GM10248 (cell line): ENCODE data around the gene S100A6.

ENCODE experiments used
- CTCF ChIA-PET: fragments of 300-600 bp; sonication (Branson Sonifier 250); formaldehyde crosslinking; extraction: SDS; loops from one replicate; lab custom pipeline; 2021; ENCODE audit warnings: antibody characterized with exemption; lab: Yijun Ruan, JAX
- POLR2A ChIA-PET: fragments of 350-650 bp; sonication (Branson Sonifier 250); formaldehyde crosslinking; extraction: SDS; loops from one replicate; lab custom pipeline; 2020; ENCODE audit warnings: antibody characterized with exemption; lab: Yijun Ruan, JAX
- DNase-seq: peaks from one replicate; pipeline ENCODE4 v3.0.0; 2012; ENCODE audit errors: extremely low spot score
- CTCF ChIP-seq: IDR thresholded peaks from 2 replicates; pipeline ENCODE4 v1.5.1; 2012; ENCODE audit warnings: mild to moderate bottlenecking, low read depth; ENCODE audit errors: extremely low read depth, missing control alignments, control extremely low read depth

S100A6 gene

GRCh38 chr1:153506831-153507413, 28.9 kb downstream of the S100A6 start:
- no peak for DNase-seq
- no peak for TF ChIP-seq CTCF
- POLR2A ChIA-PET: no interaction called here
- CTCF ChIA-PET: interaction anchor here (2.7 to 7.0 kb wide), 3 partner anchors 11 to 63 kb away, joined by 10 to 109 read pairs (median 61); no protein-coding TSS in a partner anchor

DNA sequence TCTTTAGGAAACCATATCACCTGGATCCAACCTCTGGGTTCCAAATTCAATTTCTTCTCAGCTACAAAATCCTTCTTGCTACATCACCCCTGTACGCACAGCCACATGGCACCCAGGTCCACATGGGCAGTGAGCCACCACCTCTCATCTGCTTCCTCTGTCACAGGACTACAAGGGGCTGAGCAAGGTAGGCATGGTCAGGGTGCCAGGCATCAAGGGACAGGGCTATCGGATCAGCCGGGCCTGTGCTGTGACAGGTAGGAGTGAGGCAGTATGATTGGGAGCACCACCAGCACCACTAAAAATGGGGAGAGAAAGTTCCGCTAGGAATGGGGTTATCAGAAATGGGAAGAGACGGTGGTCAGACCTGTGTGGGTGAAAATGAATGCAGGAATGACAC, 29.4 kb downstream of the S100A6 start:
- ChIA-PET CTCF (interaction anchor here (0.9 to 7.0 kb wide), 3 partner anchors 11 to 154 kb away, joined by 3 to 61 read pairs (median 10); no protein-coding TSS in a partner anchor), POLR2A (no interaction called here)
- no peak for DNase-seq
- TF ChIP-seq CTCF: no peak

GRCh38 chr1:153505576-153505975, 30.2 kb downstream of the S100A6 start:
- no peak for DNase-seq
- ChIA-PET POLR2A (no interaction called here), CTCF (interaction anchor here (0.9 to 7.0 kb wide), 3 partner anchors 10 to 154 kb away, joined by 3 to 61 read pairs (median 5); no protein-coding TSS in a partner anchor)
- TF ChIP-seq CTCF: no peak

DNA sequence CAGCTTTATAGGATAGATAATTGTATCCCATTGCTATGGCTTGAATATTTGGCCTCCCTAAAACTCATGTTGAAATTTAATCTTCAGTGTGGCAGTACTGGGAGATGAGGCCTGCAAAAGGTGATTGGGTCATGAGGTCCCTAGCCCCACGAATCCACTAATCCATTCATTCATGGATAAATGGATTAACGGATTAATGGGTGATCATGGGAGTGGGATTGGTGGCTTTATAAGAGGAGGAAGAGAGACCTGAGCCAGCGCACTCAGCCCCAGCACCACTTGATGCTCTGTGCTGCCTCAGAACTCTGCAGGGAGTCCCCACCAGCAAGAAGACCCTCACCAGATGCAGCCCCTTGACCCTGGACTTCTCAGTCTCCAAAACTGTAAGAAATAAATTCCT, 32.0 kb downstream of the S100A6 start:
- no peak for DNase-seq
- ChIA-PET POLR2A (no interaction called here), CTCF (interaction anchor here (0.8 to 1.8 kb wide), 5 partner anchors 8 to 149 kb away, joined by 3 to 5 read pairs (median 5); no protein-coding TSS in a partner anchor)
- no peak for TF ChIP-seq CTCF

DNA sequence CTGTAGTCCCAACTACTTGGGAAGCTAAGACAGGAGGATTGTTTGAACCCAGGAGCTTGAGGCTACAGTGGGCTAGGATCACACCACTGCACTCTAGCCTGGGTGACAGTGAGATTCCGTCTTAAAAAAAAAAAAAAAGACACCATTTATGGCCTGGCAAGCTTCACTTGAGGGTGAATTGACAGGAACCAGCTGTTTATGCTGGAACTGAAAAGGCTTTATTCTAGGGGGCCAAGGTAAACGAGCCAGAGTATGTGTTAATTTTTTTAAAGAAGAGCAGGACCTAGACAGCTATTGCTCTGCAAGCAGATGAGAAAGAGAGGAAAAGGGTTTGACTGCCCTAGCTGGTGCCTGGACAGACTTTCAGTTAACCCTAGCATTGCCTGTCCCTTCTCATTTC, 37.0 kb downstream of the S100A6 start:
- TF ChIP-seq CTCF: no peak
- ChIA-PET CTCF (interaction anchor here (0.8 to 16.2 kb wide), 3 partner anchors 11 to 145 kb away, joined by 3 to 331 read pairs (median 61); partner anchors contain the start of genes PGLYRP4 and S100A9), POLR2A (no interaction called here)
- no peak for DNase-seq

DNA sequence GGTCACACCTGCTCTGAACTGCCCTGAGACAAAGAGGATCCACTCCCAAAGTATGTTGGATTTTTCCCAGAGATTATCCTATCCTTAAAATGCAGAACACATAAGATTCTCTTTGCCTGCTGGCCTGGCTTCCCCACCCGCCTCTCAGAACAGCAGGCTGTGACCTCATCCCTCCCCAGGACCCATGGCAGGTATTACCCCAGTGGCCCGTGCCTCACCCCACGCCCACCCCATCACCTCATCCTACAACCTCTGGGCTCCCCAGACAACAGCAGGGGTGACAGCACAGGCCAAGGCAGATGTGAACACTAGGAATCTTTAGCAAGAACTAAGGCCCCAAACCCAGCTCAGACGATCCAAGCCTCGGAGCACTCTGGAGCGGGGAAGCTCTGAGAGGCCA, 40.3 kb downstream of the S100A6 start:
- no peak for TF ChIP-seq CTCF
- no peak for DNase-seq
- POLR2A ChIA-PET: no interaction called here
- CTCF ChIA-PET: interaction anchor here (0.6 to 16.2 kb wide), 38 partner anchors 8 to 248 kb away, joined by 3 to 331 read pairs (median 5); partner anchors contain the start of genes PGLYRP3, PGLYRP4, S100A5 and S100A8
